Bone marrow (tissue), 2 donors: ENCODE measurements around the gene PHF12.
A peak's percentile ranks its signal among the peaks of the same experiment; 100 is the strongest.
"Not testable (repeated sequence)": the region's sequence is repeated elsewhere in the genome, so short reads cannot be mapped to it uniquely, and the experiment has no call there.

Source experiments
- DNase-seq, 2 donors: peaks; one replicate each; lab custom pipeline; 2025; lab: John Stamatoyannopoulos, UW

The PHF12 gene

DNA sequence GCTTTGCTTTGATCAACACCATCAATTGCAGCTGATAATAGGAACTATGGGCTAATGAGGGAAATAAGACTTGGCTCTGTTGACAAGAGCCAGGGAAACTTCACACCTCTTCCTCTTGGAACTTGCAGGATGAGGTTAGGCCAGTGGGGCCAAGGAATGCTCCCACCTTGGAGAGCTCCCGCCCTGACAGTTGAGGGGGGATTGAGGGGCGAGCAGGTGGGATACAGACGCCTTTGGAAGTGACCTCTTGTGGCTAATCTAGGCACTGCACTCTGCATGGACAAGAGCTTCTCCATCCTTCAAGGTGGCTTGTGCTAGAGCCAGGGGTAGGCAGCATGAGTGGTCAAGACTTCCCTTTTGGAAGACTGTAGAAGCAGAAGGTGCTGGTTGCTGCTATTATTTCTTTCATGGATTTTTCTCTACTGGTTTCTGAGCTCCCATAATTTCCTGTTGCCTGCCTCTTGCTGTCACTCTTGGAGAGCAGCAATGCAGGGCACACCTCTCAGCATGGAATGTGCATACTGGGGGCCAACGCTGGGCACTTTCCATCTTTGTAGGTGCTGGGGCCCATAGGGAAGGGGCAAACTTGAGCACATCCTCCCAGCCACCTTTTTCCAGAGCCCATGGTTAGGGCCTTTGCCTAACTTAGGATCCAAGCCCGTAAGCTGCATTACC lies 2.3 kb upstream of the PHF12 start:
- DNase-seq, result no peak

GRCh38 chr17:28951991-28952975 lies 965 bp upstream of the PHF12 start:
- peak; percentile 97 to 99 for DNase-seq

- DNase-seq, result peak in 1 of 2 donors; percentile 49
Observed at GRCh38 chr17:28950752-28951427, 428 bp downstream of the PHF12 start.

GRCh38 chr17:28950017-28950751 lies 1.1 kb downstream of the PHF12 start:
- DNase-seq, result peak in 1 of 2 donors; percentile 49

DNA sequence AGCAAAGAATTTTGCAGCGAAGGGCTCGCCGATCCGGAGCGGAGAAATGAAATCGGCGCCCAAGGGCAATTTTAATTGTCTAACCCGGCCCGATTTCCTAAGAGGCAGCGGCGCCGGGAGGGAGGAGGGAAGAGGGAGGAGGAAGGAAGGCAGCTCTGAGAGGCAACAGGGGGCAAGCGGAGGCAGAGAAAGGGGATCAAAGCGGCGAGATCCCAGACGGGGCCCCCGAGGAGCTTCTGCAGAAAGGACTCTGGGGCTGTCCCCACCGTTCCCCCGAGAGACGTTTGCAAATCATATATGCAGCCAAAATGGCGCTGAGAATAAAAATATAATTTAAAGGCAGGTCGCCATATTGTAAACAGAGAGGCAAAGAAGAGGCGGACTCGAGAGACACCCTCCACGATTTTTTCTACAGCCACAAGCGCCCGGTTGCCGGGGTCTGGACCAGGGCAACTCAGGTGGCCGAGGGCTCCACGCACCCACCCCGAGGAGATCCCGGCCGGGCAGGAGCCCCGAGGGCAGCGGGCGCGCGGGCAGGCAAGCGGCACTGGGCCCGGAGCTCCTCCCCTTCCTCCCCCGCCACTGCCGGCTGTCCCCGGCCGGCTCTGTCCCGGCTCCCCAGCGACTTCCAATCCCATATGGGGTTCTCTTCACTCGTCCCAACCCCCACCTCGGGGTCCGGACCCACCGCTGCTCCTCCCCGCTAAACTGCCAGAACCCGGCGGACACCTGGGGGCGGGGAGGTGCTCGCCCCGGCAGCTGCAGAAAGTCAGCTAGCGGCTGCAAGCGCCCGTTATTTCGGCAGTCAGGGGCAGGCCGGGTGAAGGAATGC lies 1.9 kb downstream of the PHF12 start:
- peak; percentile 38 to 77 for DNase-seq

DNA sequence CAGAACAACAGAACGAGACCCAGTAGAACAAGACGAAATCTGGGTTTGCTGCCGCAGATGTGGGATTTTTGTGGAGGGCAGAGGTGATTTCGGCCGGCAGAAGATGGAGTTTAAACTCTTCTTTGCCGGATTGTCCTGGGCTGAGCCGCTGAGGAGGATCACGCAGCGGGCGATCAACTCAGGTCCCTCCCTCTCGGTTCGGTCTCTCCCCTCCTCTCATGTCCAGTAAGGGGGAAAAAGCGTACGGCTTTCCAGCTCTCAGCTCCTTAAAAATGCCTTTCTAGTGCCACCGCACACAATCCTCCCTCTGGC lies 2.5 kb downstream of the PHF12 start:
- DNase-seq, result no peak

GRCh38 chr17:28948342-28948741 lies 3.0 kb downstream of the PHF12 start:
- DNase-seq, result no peak

GRCh38 chr17:28947639-28948038 lies 3.7 kb downstream of the PHF12 start:
- DNase-seq, result no peak

- no peak for DNase-seq
Observed at GRCh38 chr17:28946239-28946638, 5.1 kb downstream of the PHF12 start.

DNA sequence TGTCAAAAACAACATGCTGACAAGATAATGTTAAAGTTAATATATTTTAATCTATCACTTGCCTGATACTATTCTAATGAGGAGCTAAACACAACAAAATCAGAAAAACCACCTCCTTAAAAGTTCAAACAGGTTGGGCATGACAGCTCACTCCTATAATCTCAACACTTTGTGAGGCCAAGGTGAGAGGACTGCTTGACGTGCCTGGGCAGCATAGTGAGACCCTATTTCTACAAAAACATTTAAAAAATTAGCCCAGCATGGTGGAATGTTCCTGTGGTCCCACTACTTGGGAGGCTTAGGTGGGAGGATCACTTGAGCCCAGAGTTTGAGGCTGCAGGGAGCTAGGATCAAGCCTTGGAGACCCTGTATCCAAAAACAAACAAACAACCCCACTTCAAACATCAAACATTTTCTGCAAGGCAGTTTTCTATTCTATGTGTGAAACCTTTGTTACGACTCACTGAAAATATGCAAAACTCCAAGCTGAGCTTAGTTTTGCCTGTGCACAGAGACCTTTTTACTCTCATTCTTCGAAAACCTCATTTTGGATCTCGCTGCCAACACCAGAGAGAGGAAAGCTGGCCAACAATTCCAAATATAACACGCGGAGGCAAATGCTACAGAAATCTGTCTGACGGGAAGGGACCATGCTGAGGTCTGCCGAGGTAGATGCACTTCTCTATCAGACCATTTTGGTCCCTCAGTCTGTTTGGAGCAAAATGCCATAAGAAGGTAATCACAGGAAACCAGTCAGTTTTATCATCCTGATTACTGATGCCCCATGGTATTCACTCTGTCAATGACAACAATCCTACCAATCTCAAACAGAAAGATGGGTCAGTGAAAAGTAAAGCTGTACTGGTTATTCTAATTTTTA lies 6.2 kb downstream of the PHF12 start:
- DNase-seq, result no peak

GRCh38 chr17:28944343-28944742 lies 7.0 kb downstream of the PHF12 start:
- no peak for DNase-seq

DNA sequence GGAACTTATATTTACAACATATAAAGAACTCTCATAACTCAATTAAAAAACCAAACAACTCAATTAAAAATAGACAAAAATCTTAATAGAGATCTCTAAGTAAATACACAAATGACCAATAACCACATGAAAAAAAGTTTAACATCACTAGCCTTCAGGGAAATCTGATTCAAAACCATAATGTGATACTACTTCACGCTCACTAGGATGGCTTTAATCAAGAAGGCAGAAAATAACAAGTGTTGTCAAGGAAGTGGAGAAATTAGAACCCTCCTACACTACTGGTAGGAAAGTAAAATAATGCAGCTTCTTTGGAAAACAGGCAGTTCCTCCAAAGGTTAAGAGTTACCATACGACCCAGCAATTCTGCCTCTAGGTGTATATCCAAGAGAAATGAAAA lies 8.4 kb downstream of the PHF12 start:
- no peak for DNase-seq

DNA sequence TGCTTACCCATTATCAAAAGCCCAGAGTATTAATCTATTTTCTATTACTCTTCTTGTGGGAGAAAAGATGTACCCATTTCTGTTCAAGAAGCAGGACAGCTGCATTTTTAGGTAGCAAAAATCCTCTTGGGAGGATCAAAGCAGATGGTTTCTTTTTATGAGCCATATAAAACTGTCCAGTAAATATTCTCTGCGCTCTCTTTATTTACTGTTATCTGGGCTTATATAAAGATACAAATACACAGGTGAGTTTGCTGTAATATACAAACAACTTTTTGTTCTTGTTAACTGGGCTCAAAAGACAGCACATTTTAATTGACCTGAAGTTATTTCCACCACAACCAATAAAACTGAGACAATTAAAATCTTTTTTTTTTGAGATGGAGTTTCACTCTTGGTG lies 10.1 kb downstream of the PHF12 start:
- DNase-seq, result no peak

DNA sequence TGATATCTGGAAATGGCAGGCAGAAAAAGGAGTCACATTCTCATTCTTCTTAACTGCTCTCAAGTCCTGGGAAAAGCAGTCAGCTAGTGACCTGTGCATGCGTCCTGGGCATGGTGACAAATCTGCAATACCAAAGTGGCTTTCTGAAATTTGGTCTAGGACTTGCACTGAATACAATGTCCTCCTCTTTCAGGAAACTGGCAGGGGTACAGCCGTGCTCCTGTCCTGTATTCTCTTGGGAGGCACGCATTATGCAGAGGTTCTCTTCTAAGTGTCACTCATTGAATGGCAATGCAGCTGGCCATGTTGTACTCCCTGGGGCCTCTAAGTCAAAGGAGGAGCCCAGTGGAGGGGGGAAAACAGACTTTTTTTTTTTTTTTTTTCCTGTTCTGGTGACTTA lies 10.6 kb downstream of the PHF12 start:
- no peak for DNase-seq

- DNase-seq, result no peak
Observed at GRCh38 chr17:28940142-28940541, 11.2 kb downstream of the PHF12 start.

- no peak for DNase-seq
Observed at GRCh38 chr17:28938552-28938951, 12.8 kb downstream of the PHF12 start.

- no peak for DNase-seq
Observed at GRCh38 chr17:28937044-28937729, 14.1 kb downstream of the PHF12 start.

DNA sequence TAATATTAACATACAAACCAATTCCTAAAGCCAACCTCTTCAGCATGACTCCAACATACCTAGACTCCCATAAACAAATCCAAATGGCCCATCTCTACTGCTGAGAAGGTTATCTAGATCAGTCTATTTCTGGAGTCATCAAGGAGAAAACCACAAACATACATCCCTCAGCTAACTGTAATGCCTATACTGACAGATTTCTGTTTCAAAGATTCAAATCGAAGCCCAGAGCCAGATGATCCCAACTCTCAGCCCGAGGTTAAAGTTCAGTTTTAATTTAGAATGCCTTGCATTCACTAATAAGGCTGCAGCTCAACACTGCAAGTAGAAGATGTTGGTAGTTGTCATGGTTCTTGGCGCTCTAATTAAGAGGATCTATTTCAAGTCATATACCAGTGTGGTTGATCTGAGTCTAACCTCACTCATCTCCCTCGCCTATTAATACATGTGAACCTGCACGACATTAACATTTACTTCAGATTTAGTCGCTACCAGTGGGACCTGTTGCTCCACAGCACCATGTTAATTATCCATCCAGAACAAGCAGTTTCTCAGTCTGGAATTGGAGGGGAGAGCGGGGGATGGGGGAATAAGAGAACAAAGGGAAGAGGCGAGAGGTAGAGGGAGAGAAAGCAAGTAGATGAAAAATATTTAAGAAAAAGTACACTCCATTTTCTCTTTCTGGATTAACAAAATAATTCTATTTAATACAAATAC lies 15.4 kb downstream of the PHF12 start:
- no peak for DNase-seq

DNA sequence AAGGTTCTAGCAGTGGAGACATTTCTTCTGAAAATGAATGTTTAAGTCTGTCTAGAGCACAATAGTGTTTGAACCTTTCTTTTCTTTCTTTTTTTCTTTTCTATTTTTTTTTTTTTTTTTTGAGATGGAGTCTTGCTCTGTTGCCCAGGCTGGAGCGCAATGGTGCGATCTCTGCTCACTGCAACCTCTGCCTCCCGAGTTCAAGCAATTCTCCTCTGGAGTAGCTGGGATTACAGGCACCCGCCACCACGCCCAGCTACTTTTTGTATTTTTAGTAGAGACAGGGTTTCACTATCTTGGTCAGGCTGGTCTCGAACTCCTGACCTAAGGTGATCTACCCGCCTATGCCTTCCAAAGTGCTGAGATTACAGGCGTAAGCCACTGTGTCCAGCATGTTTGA lies 16.8 kb downstream of the PHF12 start:
- not testable (repeated sequence) for DNase-seq
